LNCAP (cell line): Measurements from ENCODE around the gene DYNC2I2.

Experiments
- CTCF ChIP-seq: fragments of 450-650 bp; IDR thresholded peaks from 2 replicates; pipeline ENCODE4 v1.5.1; 2017; ENCODE audit warnings: mild to moderate bottlenecking

The DYNC2I2 gene

DNA sequence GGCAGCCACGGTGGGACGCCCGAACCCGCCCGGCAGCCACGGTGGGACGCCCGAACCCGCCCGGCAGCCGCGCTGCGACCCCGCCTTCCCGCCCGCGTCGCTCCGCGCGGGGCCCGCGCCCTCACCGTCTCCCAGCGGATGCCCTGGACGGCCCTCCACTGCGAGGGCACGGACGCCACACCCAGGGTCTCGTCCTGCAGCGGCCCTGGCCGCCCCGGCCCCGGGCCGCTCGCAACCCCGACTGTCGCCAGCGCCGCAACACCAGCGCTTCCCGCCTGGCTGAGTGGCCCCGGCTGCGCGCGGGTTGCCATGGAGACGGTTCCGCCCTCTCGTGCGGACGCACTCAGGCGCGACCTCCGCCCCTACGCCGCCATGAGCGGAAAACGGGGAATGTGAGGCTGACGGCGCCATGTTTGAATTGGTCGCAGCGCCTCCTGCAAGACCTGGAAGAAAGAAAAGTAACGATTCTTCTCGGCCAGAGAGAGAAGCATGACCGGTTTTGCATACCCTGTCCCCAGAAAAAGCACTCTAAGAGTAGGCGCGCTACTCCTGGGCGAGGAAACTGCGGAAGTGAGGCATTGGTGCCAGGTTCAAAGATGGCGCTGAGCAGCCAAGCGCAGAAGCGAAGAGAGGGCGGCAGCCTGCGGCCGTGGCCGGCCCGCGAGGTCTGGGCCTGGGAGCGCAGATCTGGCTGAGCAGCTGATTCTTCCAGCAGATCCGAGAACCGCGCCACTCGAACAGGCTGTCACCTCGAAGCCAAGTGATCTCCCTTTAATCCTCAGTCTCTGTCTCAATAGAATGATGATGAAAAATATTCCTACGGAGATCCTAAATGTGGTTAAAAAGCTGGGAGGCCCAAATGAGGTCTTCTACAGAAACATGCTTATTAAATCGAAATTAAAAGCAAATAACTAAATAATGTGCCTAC lies at the start of gene DYNC2I2:
TSS of gene DYNC2I2 (minus strand) at position 432 of the 928 bp plus-strand sequence. CDS start at position 311, 121 bp downstream.
- no peak for TF ChIP-seq CTCF

GRCh38 chr9:128706045-128706444 lies 49.4 kb upstream of the DYNC2I2 start:
- no peak for TF ChIP-seq CTCF

DNA sequence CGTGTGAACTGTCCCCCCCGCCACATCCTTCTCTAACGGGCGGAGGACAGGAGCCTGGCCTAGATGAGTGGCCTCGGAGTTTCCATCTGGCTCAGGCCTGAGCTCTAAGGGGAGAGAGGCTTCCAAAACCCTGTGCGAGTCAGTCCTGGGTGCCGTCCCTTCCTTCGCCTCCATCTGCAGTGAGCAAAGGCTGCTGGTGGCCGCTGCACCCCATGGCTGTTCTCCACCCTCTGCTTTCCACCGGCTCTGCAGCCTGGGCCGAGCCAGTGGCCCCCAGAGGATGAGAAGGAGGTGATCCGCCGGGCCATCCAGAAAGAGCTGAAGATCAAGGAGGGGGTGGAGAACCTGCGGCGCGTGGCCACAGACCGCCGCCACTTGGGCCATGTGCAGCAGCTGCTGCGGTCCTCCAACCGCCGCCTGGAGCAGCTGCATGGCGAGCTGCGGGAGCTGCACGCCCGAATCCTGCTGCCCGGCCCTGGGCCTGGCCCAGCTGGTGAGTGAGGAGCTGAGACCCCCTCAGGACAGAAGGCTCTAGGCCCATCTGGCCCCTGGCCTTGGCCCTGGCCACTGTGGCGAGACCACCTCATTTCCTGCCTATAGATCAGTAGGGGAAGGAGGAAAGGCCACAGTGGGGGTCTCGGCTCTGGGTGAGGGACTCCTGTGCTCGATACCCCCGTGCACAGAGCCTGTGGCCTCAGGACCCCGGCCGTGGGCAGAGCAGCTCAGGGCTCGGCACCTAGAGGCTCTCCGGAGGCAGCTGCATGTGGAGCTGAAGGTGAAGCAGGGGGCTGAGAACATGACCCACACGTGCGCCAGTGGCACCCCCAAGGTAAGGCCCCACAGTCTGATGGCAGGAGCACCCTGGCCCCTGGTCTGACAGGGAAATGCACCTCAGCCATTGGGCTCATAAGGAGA lies 48.7 kb upstream of the DYNC2I2 start:
- TF ChIP-seq CTCF = no peak

GRCh38 chr9:128704356-128704670 lies 47.7 kb upstream of the DYNC2I2 start:
- no peak for TF ChIP-seq CTCF

DNA sequence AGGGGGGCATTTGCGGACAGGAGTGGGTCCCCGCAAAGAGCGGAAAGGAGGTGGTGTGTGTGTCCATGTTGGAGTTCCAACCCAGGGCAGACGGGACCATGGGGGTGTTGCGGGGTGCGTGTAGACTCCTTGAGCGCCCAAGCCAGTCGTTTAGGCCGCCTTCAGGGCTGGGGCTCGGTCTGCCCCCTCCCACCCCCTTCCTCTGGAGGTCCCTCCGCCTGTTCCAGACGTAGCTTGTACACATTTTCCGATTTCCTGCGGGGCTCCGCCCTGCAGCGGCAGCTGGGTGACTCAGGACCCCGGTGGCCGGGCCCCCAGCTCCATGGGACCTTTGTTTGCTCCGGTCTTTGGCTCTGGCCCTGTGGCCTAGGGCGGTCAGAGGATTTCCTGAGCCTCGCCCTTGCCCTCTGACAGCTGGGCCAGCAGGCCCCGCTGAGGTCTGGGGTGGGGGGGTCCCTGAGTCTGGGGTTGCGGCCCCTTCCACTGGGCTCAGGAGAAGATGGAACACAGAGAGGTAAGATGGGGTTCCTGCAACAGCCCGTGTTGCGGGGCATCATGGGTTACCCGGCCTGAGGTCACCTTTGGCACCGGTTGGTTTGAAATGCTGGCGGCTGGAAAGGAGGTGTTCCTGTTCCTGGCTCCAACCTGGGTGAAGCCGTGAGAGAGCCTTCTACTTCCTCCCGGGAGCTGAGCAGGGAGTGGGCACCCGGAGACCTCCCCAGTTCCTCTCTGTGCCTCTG lies 47.1 kb upstream of the DYNC2I2 start:
- TF ChIP-seq CTCF = no peak

- no peak for TF ChIP-seq CTCF
These were observed 46.4 kb upstream of the DYNC2I2 start for GRCh38 chr9:128702949-128703615.
